Activated CD8-positive, alpha-beta T cell treated with anti-CD3 and anti-CD28 coated beads, Interleukin-2, amount 10 ng/mL, durations not matched to agents 7 days and 5 days (primary cell): ENCODE data around the gene C7orf57. TPM values are rescaled to one million over a fixed set of nuclear protein-coding genes. Genes with fewer than 3 reads are reported as not detected.
A peak's percentile ranks its signal among the peaks of the same experiment; 100 is the strongest.

ENCODE experiments used
- ATAC-seq: fragments of 150-1000 bp; cut with Tn5 transposase; one replicate; pipeline ENCODE4 v1.10.0; 2021; ENCODE audit warnings: moderate library complexity
- CTCF ChIA-PET: fragments of 350-600 bp; sonication (Branson Sonifier 250); formaldehyde crosslinking; loops from one replicate; lab custom pipeline; 2021; ENCODE audit warnings: antibody characterized with exemption; lab: Charles Lee
- POLR2A ChIA-PET: fragments of 350-600 bp; sonication (Branson Sonifier 250); formaldehyde crosslinking; loops from one replicate; lab custom pipeline; 2021; ENCODE audit warnings: antibody characterized with exemption; lab: Charles Lee
- DNase-seq: peaks from one replicate; pipeline ENCODE4 v3.0.0-alpha.2; 2020
- H3K27ac Mint-ChIP-seq: one replicate; pipeline ENCODE4 v1.8.0; 2021; ENCODE audit warnings: mild to moderate bottlenecking, mixed read lengths
- H3K27me3 Mint-ChIP-seq: one replicate; pipeline ENCODE4 v1.8.0; 2021; ENCODE audit warnings: low read depth, mixed read lengths
- H3K36me3 Mint-ChIP-seq: one replicate; pipeline ENCODE4 v1.8.0; 2021; ENCODE audit warnings: low read depth, mixed read lengths
- H3K4me1 Mint-ChIP-seq: one replicate; pipeline ENCODE4 v1.8.0; 2021; ENCODE audit warnings: low read depth, mixed read lengths
- H3K4me3 Mint-ChIP-seq: one replicate; pipeline ENCODE4 v1.8.0; 2021; ENCODE audit warnings: mild to moderate bottlenecking, mixed read lengths
- H3K9me3 Mint-ChIP-seq: one replicate; pipeline ENCODE4 v1.8.0; 2022; ENCODE audit warnings: mixed read lengths; ENCODE audit not compliant: insufficient read depth
- total RNA-seq, 2 experiments: library from RNA; stranded (reverse); gene quantifications; one replicate each; pipeline ENCODE4 v1.2.3, GENCODE V29; 2021

C7orf57 gene
- total RNA-seq, 2 experiments from 2014 or later, result 0.10 TPM; not detected in 1

GRCh38 chr7:48097521-48098231, 62.3 kb downstream of the C7orf57 start:
- peak overlapping the region; percentile 92 for H3K27ac Mint-ChIP-seq
- peaks cover 69% of the 10 kb centered on the region for H3K4me1 Mint-ChIP-seq
- DNase-seq, result peak; percentile 50
- peaks cover 79% of the 10 kb centered on the region for H3K36me3 Mint-ChIP-seq
- no peaks in the 10 kb centered on the region for H3K27me3 Mint-ChIP-seq
- ChIA-PET CTCF (interaction anchor here (1.0 to 1.5 kb wide), 4 partner anchors 9 to 106 kb away, joined by 3 to 9 read pairs (median 4); no protein-coding TSS in a partner anchor), POLR2A (interaction anchor here (1.3 to 1.4 kb wide), 3 partner anchors 9 to 13 kb away, joined by 5 to 9 read pairs (median 6); partner anchors contain the start of gene UPP1)
- no peaks in the 10 kb centered on the region for H3K9me3 Mint-ChIP-seq
- ATAC-seq, result peak; percentile 59
- peak overlapping the region; percentile 58 for H3K4me3 Mint-ChIP-seq

DNA sequence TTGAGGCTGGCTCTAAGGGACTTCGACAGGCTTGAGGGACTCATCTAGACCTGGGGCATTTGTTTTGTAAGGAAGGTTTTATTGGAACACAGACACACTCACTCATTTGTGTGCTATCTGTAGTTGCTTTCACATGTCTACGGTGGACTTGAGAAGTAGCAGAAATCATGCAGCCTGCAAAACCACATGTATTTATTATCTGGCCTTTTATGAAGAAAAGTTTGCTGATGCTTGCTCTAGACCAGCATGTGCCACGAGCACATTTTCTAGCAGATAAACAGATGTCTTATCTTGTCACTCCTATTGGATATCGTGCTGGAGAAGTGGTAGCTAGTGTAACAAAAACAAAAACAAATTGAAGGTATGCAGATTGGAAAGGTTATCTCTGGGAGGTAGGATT, 63.5 kb downstream of the C7orf57 start:
- ChIA-PET CTCF (interaction anchor here (1.3 to 1.5 kb wide), 2 partner anchors 12 kb away, joined by 4 to 9 read pairs; no protein-coding TSS in a partner anchor), POLR2A (interaction anchor here (1.4 kb wide), 2 partner anchors 9 to 14 kb away, joined by 5 to 6 read pairs; no protein-coding TSS in a partner anchor)

GRCh38 chr7:48099781-48100180, 64.4 kb downstream of the C7orf57 start:
- no peak overlapping the region for H3K27ac Mint-ChIP-seq
- H3K4me1 Mint-ChIP-seq, result peaks cover 53% of the 10 kb centered on the region
- ATAC-seq, result no peak
- peak; percentile 7 for DNase-seq
- H3K27me3 Mint-ChIP-seq, result no peaks in the 10 kb centered on the region
- ChIA-PET CTCF (interaction anchor here (1.3 kb wide), 1 partner anchor 11 kb away, joined by 4 read pairs; no protein-coding TSS in a partner anchor), POLR2A (no interaction called here)
- no peaks in the 10 kb centered on the region for H3K9me3 Mint-ChIP-seq
- no peak overlapping the region for H3K4me3 Mint-ChIP-seq
- peaks cover 78% of the 10 kb centered on the region for H3K36me3 Mint-ChIP-seq

More for the DNA sequence above, 63.5 kb downstream of the C7orf57 start:
- peak overlapping the region; percentile 92 for H3K27ac Mint-ChIP-seq
- ATAC-seq (no peak), DNase-seq (no peak)
- no peaks in the 10 kb centered on the region for H3K9me3 Mint-ChIP-seq
- no peaks in the 10 kb centered on the region for H3K27me3 Mint-ChIP-seq
- peaks cover 78% of the 10 kb centered on the region for H3K36me3 Mint-ChIP-seq
- H3K4me1 Mint-ChIP-seq, result peaks cover 61% of the 10 kb centered on the region
- no peak overlapping the region for H3K4me3 Mint-ChIP-seq

DNA sequence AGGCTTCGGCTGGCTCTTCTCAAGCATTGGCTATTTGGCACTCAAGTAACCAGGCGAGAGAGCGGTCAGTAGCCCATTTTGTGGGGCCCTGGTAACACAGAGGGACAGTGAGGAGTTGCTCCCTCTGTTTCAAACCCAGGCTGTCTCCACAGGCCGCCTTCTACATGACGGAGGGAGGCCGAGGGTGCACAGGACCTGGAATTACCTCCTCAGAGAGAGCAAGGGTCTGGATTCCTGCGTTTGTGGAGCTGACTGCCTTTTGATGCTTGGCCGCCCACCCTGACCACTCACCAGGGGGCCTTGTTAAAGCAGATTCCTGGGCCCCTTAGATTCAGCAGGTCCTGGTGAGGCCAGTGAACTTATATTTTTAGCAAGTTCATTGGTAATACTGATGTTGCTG, 66.0 kb downstream of the C7orf57 start:
- peaks cover 38% of the 10 kb centered on the region for H3K4me1 Mint-ChIP-seq
- H3K27me3 Mint-ChIP-seq, result no peaks in the 10 kb centered on the region
- H3K9me3 Mint-ChIP-seq, result no peaks in the 10 kb centered on the region
- H3K36me3 Mint-ChIP-seq, result peaks cover 78% of the 10 kb centered on the region
- no peak for ATAC-seq
- no peak overlapping the region for H3K4me3 Mint-ChIP-seq
- CTCF ChIA-PET, result interaction anchor here (0.6 to 2.1 kb wide), 5 partner anchors 8 to 177 kb away, joined by 3 to 6 read pairs (median 3); no protein-coding TSS in a partner anchor
- peak; percentile 15 for DNase-seq
- POLR2A ChIA-PET, result interaction anchor here (1.0 kb wide), 1 partner anchor 12 kb away, joined by 3 read pairs; the partner anchor contains the start of gene UPP1
- no peak overlapping the region for H3K27ac Mint-ChIP-seq

DNA sequence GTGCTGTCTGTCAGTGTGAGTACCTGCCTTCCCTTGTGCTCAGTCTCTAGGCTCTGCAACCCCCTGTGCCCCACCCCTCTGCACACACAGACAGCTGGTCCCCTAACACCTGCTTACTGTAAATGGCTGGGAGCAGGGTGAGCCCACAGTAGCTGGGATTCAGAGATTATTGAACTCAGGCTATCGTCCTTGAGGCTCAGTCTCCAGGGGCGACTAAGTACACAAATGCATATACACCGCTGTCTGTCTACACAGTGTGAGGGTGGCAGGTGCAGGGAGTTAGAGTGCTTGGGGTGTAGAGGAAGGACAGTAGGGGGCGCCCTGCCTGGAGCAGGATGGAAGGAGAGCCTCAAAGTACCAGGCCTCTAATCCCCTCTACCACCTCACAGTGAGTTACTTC, 66.6 kb downstream of the C7orf57 start:
- peak; percentile 25 for ATAC-seq

GRCh38 chr7:48102530-48102929, 67.2 kb downstream of the C7orf57 start:
- no peaks in the 10 kb centered on the region for H3K9me3 Mint-ChIP-seq
- peaks cover 78% of the 10 kb centered on the region for H3K36me3 Mint-ChIP-seq
- peaks cover 28% of the 10 kb centered on the region for H3K4me1 Mint-ChIP-seq
- no peak for ATAC-seq
- POLR2A ChIA-PET, result interaction anchor here (1.0 kb wide), 1 partner anchor 13 kb away, joined by 3 read pairs; no protein-coding TSS in a partner anchor
- no peaks in the 10 kb centered on the region for H3K27me3 Mint-ChIP-seq
- no peak overlapping the region for H3K4me3 Mint-ChIP-seq
- H3K27ac Mint-ChIP-seq, result peak overlapping the region; percentile 40
- CTCF ChIA-PET, result interaction anchor here (1.1 to 2.1 kb wide), 7 partner anchors 8 to 134 kb away, joined by 3 to 6 read pairs (median 4); no protein-coding TSS in a partner anchor
- DNase-seq, result no peak

More for the DNA sequence above, 66.6 kb downstream of the C7orf57 start:
- H3K27me3 Mint-ChIP-seq, result no peaks in the 10 kb centered on the region
- H3K27ac Mint-ChIP-seq, result no peak overlapping the region
- CTCF ChIA-PET, result interaction anchor here (0.6 to 2.1 kb wide), 7 partner anchors 8 to 177 kb away, joined by 3 to 6 read pairs (median 3); no protein-coding TSS in a partner anchor
- no peaks in the 10 kb centered on the region for H3K9me3 Mint-ChIP-seq
- H3K4me1 Mint-ChIP-seq, result peaks cover 33% of the 10 kb centered on the region
- DNase-seq, result peak; percentile 44
- POLR2A ChIA-PET, result no interaction called here
- no peak overlapping the region for H3K4me3 Mint-ChIP-seq
- peaks cover 79% of the 10 kb centered on the region for H3K36me3 Mint-ChIP-seq

DNA sequence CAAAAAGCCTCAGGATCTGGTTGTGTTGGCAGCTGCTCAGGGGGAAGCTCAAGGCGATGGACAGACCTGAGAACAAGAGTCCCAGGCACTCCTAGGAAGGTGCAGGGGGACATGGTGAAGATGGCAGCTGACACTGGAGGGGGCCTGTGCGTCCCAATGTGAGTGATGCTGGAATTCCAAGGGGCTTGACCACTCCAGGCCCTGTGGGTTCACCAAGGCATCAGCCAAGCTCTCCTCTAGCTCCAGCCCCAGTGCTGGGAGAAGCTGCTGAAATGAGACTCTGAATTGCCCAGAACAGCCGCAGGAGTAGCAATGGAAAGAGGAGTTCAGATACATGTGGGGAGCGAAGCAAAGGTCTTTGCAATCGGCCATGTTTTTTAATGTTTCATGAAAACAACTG, 69.7 kb downstream of the C7orf57 start:
- no peak for ATAC-seq
- POLR2A ChIA-PET, result no interaction called here
- H3K27ac Mint-ChIP-seq, result peak overlapping the region; percentile 50

DNA sequence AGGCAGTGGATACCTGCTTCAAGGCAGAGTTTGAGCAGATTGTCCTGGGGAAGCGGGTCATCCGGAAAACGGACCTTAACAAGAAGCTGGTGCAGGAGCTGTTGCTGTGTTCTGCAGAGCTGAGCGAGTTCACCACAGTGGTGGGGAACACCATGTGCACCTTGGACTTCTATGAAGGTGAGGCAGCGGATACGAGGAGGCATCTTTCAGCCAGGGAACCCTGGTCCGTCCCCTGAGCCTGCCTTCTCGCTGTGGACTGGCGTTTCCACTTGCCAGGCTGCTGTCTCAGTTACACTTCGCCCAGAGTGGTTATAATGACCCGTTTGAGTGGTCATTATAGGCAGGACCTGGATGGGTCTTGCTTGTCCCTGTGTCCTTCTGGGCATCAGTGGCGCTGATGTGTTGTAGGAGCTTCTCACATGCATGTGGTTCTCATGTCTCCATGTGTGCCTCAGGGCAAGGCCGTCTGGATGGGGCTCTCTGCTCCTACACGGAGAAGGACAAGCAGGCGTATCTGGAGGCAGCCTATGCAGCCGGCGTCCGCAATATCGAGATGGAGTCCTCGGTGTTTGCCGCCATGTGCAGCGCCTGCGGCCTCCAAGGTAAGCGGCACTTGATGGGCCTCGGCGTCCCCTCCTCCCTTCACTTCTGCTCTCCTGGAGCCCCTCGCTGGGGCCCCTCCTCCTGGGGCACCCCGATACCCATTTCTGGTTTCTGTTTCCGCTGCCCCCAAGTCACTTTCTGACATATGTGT, 71.7 kb downstream of the C7orf57 start:
- ATAC-seq (no peak), DNase-seq (no peak)
- no peaks in the 10 kb centered on the region for H3K9me3 Mint-ChIP-seq
- peaks cover 67% of the 10 kb centered on the region for H3K36me3 Mint-ChIP-seq
- ChIA-PET POLR2A (interaction anchor here (1.5 kb wide), 1 partner anchor 20 kb away, joined by 3 read pairs; no protein-coding TSS in a partner anchor), CTCF (interaction anchor here (1.8 to 4.2 kb wide), 5 partner anchors 115 to 162 kb away, joined by 7 to 88 read pairs (median 9); no protein-coding TSS in a partner anchor)
- H3K4me3 Mint-ChIP-seq, result no peak overlapping the region
- no peak overlapping the region for H3K27ac Mint-ChIP-seq
- no peaks in the 10 kb centered on the region for H3K27me3 Mint-ChIP-seq
- peaks cover 23% of the 10 kb centered on the region for H3K4me1 Mint-ChIP-seq

More for the DNA sequence above, 69.7 kb downstream of the C7orf57 start:
- CTCF ChIA-PET, result interaction anchor here (1.8 to 2.6 kb wide), 4 partner anchors 20 to 160 kb away, joined by 7 to 10 read pairs (median 8); no protein-coding TSS in a partner anchor
- Mint-ChIP-seq H3K9me3 (no peaks in the 10 kb centered on the region), H3K36me3 (peaks cover 71% of the 10 kb centered on the region), H3K4me3 (no peak overlapping the region), H3K4me1 (peaks cover 19% of the 10 kb centered on the region), H3K27me3 (no peaks in the 10 kb centered on the region)
- no peak for DNase-seq

DNA sequence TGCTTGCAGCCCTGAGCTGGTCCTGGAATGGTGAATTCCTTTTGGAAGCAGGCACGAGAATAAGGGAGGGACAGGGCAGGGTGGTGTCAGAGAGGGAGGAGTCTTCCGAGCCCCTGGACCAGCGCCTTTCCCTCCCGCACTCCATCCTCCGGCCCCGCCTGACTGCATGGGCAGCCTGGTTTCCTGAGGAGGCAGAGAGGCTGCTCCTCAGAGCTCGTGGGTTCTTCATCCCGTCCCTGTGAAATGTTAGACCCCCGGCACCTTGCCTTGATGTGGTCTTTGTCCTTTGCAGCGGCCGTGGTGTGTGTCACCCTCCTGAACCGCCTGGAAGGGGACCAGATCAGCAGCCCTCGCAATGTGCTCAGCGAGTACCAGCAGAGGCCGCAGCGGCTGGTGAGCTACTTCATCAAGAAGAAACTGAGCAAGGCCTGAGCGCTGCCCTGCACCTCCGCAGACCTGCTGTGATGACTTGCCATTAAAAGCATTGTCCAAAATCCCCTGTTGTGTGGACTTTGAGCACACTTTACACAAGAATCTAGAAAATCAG, 72.7 kb downstream of the C7orf57 start:
- no peak for ATAC-seq
- no peak for DNase-seq
- Mint-ChIP-seq H3K36me3 (peaks cover 59% of the 10 kb centered on the region), H3K4me1 (peaks cover 21% of the 10 kb centered on the region), H3K27me3 (no peaks in the 10 kb centered on the region), H3K9me3 (no peaks in the 10 kb centered on the region), H3K27ac (no peak overlapping the region), H3K4me3 (no peak overlapping the region)
- ChIA-PET CTCF (interaction anchor here (0.7 to 4.2 kb wide), 8 partner anchors 10 to 163 kb away, joined by 3 to 88 read pairs (median 9); partner anchors contain the start of gene PKD1L1), POLR2A (interaction anchor here (1.2 to 1.5 kb wide), 2 partner anchors 10 to 21 kb away, joined by 3 to 5 read pairs; no protein-coding TSS in a partner anchor)

- no peaks in the 10 kb centered on the region for H3K9me3 Mint-ChIP-seq
- H3K4me1 Mint-ChIP-seq, result peaks cover 21% of the 10 kb centered on the region
- no peak overlapping the region for H3K4me3 Mint-ChIP-seq
- no peak for ATAC-seq
- DNase-seq, result no peak
- ChIA-PET POLR2A (interaction anchor here (1.2 kb wide), 1 partner anchor 11 kb away, joined by 5 read pairs; no protein-coding TSS in a partner anchor), CTCF (interaction anchor here (0.7 to 4.2 kb wide), 22 partner anchors 9 to 164 kb away, joined by 3 to 88 read pairs (median 9); partner anchors contain the start of genes HUS1 and PKD1L1)
- peak overlapping the region; percentile 67 for H3K27ac Mint-ChIP-seq
- no peaks in the 10 kb centered on the region for H3K27me3 Mint-ChIP-seq
- peaks cover 47% of the 10 kb centered on the region for H3K36me3 Mint-ChIP-seq
These were observed 73.9 kb downstream of the C7orf57 start for GRCh38 chr7:48108959-48109847.
